Body of pancreas (tissue), 4 donors: Measurements from ENCODE around the gene RHBDD2. TPM values are rescaled to one million over a fixed set of nuclear protein-coding genes. Genes with fewer than 3 reads are reported as not detected.
A peak's percentile ranks its signal among the peaks of the same experiment; 100 is the strongest.

ENCODE experiments used
- ATAC-seq: fragments of 150-250 bp; one replicate; pipeline ENCODE4 v1.9.1; 2016
- DNase-seq, 4 donors: peaks; one replicate each; pipeline ENCODE4 v3.0.0-alpha.2; 2019
- H3K27ac ChIP-seq, 4 donors: fragments of 200-600 bp; sonication (generic); 1 replicate in 3 of 4; 2 replicates in 1 of 4; pipeline versions ENCODE4 v1.5.1 to v1.6.1; 2016 to 2019; ENCODE audit warnings: mild to moderate bottlenecking in 1 of 4, mixed read lengths in 1 of 4, moderate library complexity in 1 of 4
- H3K27me3 ChIP-seq, 2 donors: fragments of 200-600 bp; sonication (generic); one replicate each; pipeline ENCODE4 v1.6.0; 2016; ENCODE audit warnings: mild to moderate bottlenecking in 1 of 2
- H3K36me3 ChIP-seq, 2 donors: fragments of 200-600 bp; sonication (generic); replicated peaks in 1 of 2; 2 replicates each; pipeline ENCODE4 v1.5.1; 2016; ENCODE audit warnings: low read depth in 2 of 2; ENCODE audit not compliant: insufficient read depth in 1 of 2
- H3K4me1 ChIP-seq: fragments of 200-600 bp; sonication (generic); one replicate; pipeline ENCODE4 v1.6.0; 2016
- H3K4me3 ChIP-seq, 2 donors: fragments of 200-600 bp; sonication (generic); 1 replicate in 1 of 2; 2 replicates in 1 of 2; pipeline ENCODE4 v1.5.1; 2016 to 2019
- H3K9me3 ChIP-seq, 3 donors: fragments of 200-600 bp; sonication (generic); 1 replicate in 2 of 3; 2 replicates in 1 of 3; pipeline ENCODE4 v1.5.1; 2016
- POLR2A ChIP-seq, 3 donors: fragments of 450-650 bp; IDR thresholded peaks; one replicate each; pipeline ENCODE4 v1.6.1; 2016; ENCODE audit warnings: antibody characterized with exemption in 3 of 3, mild to moderate bottlenecking in 2 of 3
- WGBS, 2 donors: methylation state at CpG; one replicate each; pipeline ENCODE4 v1.1.5; 2017; 5-methylcytosine and 5-hydroxymethylcytosine counted together
- intact Hi-C: fragments of 100-400 bp; cut with DNase I; formaldehyde crosslinking; loops from one replicate; pipeline ENCODE4 v1.15.1; 2023
- total RNA-seq, 2 donors: library from RNA; depleted of rRNA; stranded (reverse); fragments of >200 nt; gene quantifications; one replicate each; pipeline ENCODE4 v1.1.0, GENCODE V29; 2016
- TF ChIP-seq, protein P1 (sequence below), 7 experiments: fragments of 450-650 bp in 4 of 7; fragments of 200-600 bp in 3 of 7; sonication (generic) in 3 of 7; IDR thresholded peaks; one replicate each; pipeline ENCODE4 v1.5.1; 2016 to 2019; ENCODE audit warnings: antibody characterized with exemption in 7 of 7

Gene RHBDD2
- total RNA-seq, 2 donors from 2014 or later = 18.7 to 41.2 TPM

DNA sequence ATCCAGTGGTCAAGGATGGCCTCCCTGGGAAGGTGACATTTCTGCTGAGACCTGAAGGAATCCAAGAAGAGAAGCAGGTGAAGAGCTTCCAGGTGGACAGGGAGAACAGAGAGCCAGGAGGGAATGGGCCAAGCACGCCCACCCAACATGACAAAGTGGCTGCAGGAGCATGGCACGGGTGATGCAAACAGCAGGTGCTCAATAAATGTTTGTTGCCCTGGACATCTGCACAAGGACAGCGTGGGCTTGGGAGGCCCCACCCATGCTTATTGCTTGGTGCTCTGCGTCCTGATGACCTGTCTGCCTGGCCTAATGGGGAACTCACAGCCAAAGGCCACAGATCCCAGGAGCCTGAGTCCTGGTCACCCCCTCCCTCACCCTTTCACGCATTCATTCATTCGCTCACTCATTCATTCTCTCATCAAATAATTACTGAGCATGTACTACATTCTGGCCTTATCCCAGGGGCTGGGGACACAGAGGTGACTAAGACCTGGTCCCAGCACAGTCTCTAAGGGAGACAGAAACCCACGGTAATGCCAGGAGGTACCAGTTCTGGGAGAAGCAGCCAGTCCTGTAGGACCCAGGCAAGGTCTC is 13.1 kb downstream of the RHBDD2 start:
- ATAC-seq = no peak
- WGBS, 2 donors = 91% methylated on average over 7 of the region's 7 CpGs

DNA sequence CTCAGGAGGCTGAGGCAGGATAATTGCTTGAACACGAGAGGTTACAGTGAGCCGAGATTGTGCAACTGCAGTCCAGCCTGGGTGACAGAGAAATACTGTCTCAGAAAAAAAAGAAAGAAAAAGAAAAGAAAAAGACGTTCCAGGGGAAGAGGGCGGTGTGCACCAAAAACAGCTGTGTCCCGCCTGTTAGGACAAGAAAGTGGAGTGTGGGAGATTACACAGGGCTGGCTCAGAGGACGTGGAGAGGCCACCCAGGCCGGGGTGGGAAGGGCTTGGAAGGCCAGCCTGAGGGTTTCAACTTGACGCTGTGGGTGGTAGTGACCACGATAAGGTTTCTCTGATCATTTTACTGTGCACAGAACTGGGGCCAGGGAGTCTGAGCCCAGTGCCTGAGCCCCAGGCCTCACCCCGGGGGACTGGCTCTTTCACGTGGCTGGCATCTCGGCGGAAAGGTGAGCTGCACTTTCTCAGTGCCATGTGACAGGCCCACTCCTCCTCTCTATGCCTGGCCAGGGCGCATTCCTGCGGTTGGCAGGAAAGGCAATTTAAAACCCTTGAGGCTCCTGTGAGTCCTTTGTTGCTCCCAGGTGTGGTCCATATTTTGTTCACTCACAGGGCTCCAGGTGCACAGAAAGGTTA is 13.9 kb downstream of the RHBDD2 start:
- no peak overlapping the region for H3K4me3 ChIP-seq
- H3K27me3 ChIP-seq = no peaks in the 10 kb centered on the region
- intact Hi-C loops = no loop called here
- 58 to 59% methylated on average over 9 to 15 of the region's 15 CpGs for WGBS, 2 donors
- peak overlapping the region in 2 of 4 donors; percentile 50 to 61 for H3K27ac ChIP-seq
- DNase-seq (peak in 3 of 4 donors; percentile 28 to 49 (median 34)), ATAC-seq (peak; percentile 61)
- no peaks in the 10 kb centered on the region for H3K9me3 ChIP-seq
- H3K4me1 ChIP-seq = peaks cover 6% of the 10 kb centered on the region
- H3K36me3 ChIP-seq = no peaks in the 10 kb centered on the region
- TF ChIP-seq, protein P1, sequence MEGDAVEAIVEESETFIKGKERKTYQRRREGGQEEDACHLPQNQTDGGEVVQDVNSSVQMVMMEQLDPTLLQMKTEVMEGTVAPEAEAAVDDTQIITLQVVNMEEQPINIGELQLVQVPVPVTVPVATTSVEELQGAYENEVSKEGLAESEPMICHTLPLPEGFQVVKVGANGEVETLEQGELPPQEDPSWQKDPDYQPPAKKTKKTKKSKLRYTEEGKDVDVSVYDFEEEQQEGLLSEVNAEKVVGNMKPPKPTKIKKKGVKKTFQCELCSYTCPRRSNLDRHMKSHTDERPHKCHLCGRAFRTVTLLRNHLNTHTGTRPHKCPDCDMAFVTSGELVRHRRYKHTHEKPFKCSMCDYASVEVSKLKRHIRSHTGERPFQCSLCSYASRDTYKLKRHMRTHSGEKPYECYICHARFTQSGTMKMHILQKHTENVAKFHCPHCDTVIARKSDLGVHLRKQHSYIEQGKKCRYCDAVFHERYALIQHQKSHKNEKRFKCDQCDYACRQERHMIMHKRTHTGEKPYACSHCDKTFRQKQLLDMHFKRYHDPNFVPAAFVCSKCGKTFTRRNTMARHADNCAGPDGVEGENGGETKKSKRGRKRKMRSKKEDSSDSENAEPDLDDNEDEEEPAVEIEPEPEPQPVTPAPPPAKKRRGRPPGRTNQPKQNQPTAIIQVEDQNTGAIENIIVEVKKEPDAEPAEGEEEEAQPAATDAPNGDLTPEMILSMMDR (IDR thresholded peaks at IDR 0.05) = no peak
- TF ChIP-seq POLR2A (IDR thresholded peaks at IDR 0.05) = no peak

More for the DNA sequence above, 13.1 kb downstream of the RHBDD2 start:
- TF ChIP-seq POLR2A (IDR thresholded peaks at IDR 0.05) = no peak
- no peaks in the 10 kb centered on the region for H3K27me3 ChIP-seq
- H3K36me3 ChIP-seq = no peaks in the 10 kb centered on the region
- intact Hi-C loops = no loop called here
- H3K27ac ChIP-seq = no peak overlapping the region
- H3K4me1 ChIP-seq = peaks cover 6% of the 10 kb centered on the region
- DNase-seq = no peak
- no peak overlapping the region for H3K4me3 ChIP-seq
- no peaks in the 10 kb centered on the region for H3K9me3 ChIP-seq

DNA sequence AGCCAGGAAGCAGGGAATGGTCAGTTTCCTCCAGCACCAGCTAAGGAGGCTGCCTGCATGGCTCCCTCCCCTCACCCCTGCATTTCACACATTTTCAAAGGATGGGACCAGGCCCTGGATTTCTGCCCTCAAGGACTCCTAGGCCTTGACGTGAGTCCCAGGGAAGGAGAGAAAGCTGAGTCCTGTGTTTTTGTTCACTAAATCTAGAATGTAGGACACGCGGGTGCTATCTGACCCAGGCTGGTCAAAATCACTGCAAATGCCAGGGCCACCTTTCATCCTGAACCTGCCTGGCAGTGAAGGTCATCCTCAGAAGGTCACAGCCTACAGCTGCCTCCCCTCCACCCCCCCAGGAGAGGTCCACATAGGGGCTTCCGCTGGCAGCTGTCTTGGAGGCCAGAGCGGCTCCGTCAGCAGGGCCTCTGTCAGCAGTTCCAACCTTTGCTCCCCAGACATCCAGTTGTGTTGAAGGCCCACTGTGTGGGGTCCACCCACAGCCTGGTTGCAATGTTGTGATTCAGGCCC is 18.0 kb downstream of the RHBDD2 start:
- Histone ChIP-seq H3K27me3 (no peaks in the 10 kb centered on the region), H3K27ac (no peak overlapping the region), H3K4me3 (no peak overlapping the region), H3K36me3 (no peaks in the 10 kb centered on the region), H3K9me3 (no peaks in the 10 kb centered on the region), H3K4me1 (peaks cover 6% of the 10 kb centered on the region)
- intact Hi-C loops = no loop called here
- DNase-seq (no peak), ATAC-seq (no peak)
- TF ChIP-seq POLR2A (IDR thresholded peaks at IDR 0.05) = no peak
- TF ChIP-seq, protein P1 (IDR thresholded peaks at IDR 0.05) = no peak
- WGBS, 2 donors = 88 to 100% methylated on average over 3 to 4 of the region's 6 CpGs

DNA sequence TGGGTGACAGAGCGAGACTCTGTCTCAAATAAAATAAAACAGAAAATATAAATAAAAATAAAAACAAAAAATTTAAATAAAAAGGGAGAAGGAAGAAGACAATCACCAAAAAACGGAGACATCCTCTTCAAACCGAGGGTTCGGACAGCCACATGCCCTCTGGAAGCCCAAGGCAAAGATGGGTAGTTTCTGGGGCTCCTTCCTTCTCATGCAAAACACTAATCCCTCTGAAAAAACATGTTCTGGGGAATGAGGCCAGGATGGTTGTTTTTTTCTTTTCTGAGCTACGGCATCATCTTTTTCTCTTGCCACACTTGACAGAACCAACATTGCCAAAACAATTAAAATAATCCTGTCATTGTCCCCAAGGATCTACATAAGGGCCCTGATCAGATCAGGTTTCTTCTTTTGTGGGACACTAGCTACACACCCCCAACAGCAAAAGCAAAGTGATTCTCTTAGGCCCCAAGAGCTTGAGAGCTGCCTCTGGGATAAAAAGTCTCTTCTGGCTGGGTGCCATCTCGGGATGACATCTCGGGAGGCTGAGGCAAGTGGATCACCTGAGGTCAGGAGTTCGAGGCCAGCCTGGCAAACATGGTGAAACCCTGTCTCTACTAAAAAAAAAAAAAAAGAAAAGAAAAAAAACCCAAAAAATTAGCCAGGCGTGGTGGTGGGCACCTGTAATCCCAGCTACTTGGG is 21.9 kb downstream of the RHBDD2 start:
- ATAC-seq = no peak
- no peak for TF ChIP-seq POLR2A (IDR thresholded peaks at IDR 0.05)
- TF ChIP-seq, protein P1 (IDR thresholded peaks at IDR 0.05) = no peak
- DNase-seq = no peak
- H3K4me3 ChIP-seq = no peak overlapping the region
- 85 to 89% methylated on average over 9 of the region's 9 CpGs for WGBS, 2 donors
- H3K27ac ChIP-seq = no peak overlapping the region
- intact Hi-C loops = no loop called here
- H3K4me1 ChIP-seq = peaks cover 2% of the 10 kb centered on the region
- no peaks in the 10 kb centered on the region for H3K9me3 ChIP-seq
- no peaks in the 10 kb centered on the region for H3K36me3 ChIP-seq
- H3K27me3 ChIP-seq = no peaks in the 10 kb centered on the region
